HL-60 (cell line): ENCODE measurements around the gene WWOX.

ENCODE experiments used
- DNase-seq, 2 experiments: peaks; one replicate each; pipeline ENCODE4 v3.0.0-alpha.2; 2010 to 2020; ENCODE audit warnings: low read depth in 1 of 2, low spot score in 1 of 2
- H3K27ac ChIP-seq: fragments of 250-450 bp; sonication (Bioruptor Pico); replicated peaks from 2 replicates; pipeline ENCODE4 v1.5.1; 2020; ENCODE audit warnings: mild to moderate bottlenecking, moderate library complexity
- H3K27me3 ChIP-seq: fragments of 250-450 bp; sonication (Bioruptor Pico); 2 replicates; pipeline ENCODE4 v1.5.1; 2021; ENCODE audit warnings: mild to moderate bottlenecking, moderate library complexity; ENCODE audit not compliant: insufficient read depth, poor library complexity, severe bottlenecking
- H3K4me3 ChIP-seq: replicated peaks from 2 replicates; pipeline ENCODE4 v1.5.1; 2011; ENCODE audit warnings: mild to moderate bottlenecking, control low read depth, low read length; ENCODE audit not compliant: insufficient read depth
- CTCF ChIP-seq: IDR thresholded peaks from one replicate; pipeline ENCODE4 v1.5.1; 2011; ENCODE audit warnings: low read length, control low read depth, inconsistent platforms; ENCODE audit not compliant: insufficient read depth
- GABPA ChIP-seq: IDR thresholded peaks from 2 replicates; pipeline ENCODE4 v1.6.1; 2012; ENCODE audit warnings: low read depth
- POLR2AphosphoS5 ChIP-seq: IDR thresholded peaks from 2 replicates; pipeline ENCODE4 v1.6.1; 2012; ENCODE audit warnings: low read depth
- REST ChIP-seq: IDR thresholded peaks from 2 replicates; pipeline ENCODE4 v1.6.1; 2012; ENCODE audit warnings: low read depth; ENCODE audit not compliant: insufficient replicate concordance
- SPI1 ChIP-seq: IDR thresholded peaks from 2 replicates; pipeline ENCODE4 v1.6.1; 2012; ENCODE audit warnings: low read depth, mild to moderate bottlenecking, borderline replicate concordance

Gene WWOX

DNA sequence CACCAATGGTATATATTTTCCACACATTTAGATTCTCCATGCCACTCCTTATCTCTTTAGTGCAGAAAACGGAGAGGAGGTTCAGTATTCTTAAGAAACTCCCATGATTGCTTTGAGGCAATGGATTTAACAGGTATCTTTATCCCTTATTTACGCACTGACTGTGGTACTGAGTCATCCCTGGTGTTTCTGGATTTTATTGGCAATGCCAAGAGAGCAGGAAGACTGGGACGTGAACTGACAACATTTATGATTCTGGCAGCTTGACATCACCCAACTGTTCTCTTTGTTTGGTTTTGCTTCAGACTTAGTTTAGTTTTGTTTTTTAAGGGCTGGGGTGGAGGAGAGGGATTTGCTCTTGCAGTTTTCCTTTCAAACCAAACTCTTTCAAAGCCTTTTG is 131.4 kb downstream of the WWOX start:
- TF ChIP-seq POLR2AphosphoS5 = no peak
- no peak for TF ChIP-seq GABPA
- no peak for TF ChIP-seq CTCF
- no peak for TF ChIP-seq SPI1
- no peak for TF ChIP-seq REST
- Histone ChIP-seq H3K4me3 (no peak overlapping the region), H3K27me3 (no peaks in the 10 kb centered on the region), H3K27ac (no peak overlapping the region)
- no peak for DNase-seq

DNA sequence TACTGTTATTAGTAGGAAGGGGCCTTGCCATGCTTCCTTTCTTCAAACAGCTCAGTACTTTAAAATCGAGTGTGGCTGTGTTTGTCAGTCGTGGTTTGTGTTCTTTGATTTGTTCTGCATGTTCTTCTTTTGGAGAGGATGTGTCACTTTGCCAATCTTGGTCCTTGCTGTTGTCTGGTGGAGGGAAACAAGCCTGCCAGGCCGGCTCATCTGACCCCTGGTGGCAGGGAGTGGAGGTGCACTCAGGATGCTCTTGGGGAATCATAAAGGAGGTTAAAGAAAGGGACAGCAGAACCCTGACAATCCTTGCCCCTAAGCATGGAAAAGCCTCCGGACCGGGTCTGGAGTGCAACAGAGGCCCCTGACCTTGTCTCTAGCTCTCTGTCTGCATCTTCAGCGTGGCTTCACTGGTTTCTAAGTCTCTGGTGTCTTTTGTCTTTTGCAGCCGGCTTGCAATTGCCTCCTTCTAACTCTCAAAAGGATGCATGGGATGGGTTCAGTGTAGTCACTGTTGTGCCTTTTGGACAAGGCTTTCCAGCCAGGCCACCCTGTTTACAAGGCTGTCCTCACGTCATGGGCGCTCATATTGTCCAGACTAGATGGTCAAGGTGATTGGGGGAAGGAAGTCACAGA is 135.8 kb downstream of the WWOX start:
- DNase-seq = peak; percentile 15 to 64
- H3K27ac ChIP-seq = no peak overlapping the region
- peak; percentile 84 for TF ChIP-seq CTCF
- no peak for TF ChIP-seq REST
- TF ChIP-seq POLR2AphosphoS5 = no peak
- TF ChIP-seq GABPA = no peak
- TF ChIP-seq SPI1 = no peak
- no peak overlapping the region for H3K4me3 ChIP-seq
- no peaks in the 10 kb centered on the region for H3K27me3 ChIP-seq

DNA sequence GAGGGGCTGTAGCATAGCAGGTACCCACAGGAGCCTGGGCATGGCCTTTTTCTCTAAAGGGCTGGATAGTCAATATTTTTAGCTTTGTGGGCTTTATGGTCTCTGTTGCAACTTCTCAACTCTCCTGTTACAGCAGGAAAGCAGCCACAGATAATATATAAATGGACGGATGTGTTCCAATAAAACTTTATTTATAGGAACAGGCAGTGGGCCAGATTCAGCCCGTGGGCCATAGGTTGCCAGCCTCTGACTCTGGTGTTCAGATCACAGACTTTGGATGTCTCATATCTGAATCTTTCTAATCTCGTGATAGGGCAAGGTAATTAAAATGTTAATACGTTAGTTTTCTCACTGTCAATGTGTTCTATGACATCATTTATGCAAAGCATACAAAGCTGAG is 136.4 kb downstream of the WWOX start:
- Histone ChIP-seq H3K27me3 (no peaks in the 10 kb centered on the region), H3K4me3 (no peak overlapping the region), H3K27ac (no peak overlapping the region)
- TF ChIP-seq CTCF = no peak
- TF ChIP-seq REST = no peak
- TF ChIP-seq POLR2AphosphoS5 = no peak
- no peak for TF ChIP-seq GABPA
- TF ChIP-seq SPI1 = no peak
- no peak for DNase-seq
